ENCODE measurements around the gene OSBPL9.
"Not testable (repeated sequence)": the region's sequence is repeated elsewhere in the genome, so short reads cannot be mapped to it uniquely, and the experiment has no call there.

Gene OSBPL9

DNA sequence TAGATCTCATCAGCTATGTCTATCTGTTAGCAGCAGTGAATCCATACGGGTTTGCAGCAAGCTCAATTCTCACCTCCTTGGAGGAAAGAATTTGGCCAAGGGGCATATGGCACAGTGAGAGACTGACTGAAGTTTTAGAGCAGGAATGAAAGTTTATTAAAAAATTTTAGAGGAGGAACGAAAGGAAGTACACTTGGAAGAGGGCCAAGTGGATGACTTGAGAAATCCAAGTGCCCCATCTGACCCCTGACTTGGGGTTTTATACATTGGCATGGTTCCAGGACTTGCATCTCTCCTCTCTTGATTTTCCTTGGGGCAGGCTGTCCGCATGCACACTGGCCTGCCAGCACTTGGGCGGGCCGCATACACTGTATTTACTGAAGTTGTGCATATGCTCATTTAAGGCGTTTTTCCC lies 9.2 kb upstream of the OSBPL9 start:
- DNase-seq (ENCODE audit: low read depth in 1 of 2, low spot score in 1 of 2) = no peak

DNA sequence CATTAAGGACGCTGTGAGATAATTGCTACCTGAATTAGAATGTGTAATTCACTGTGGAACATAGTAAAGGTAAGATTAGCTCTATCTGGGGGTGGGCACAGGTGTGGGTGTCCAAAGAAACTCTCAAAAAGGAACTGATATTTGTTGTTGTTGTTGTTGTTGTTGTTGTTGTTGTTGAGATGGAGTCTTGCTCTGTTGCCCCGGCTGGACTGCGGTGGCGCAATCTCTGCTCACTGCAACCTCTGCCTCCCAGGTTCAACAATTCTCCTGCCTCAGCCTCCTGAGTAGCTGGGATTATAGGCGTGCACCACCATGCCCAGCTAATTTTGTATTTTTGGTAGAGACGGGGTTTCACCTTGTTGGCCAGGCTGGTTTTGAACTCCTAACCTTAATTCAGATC lies 6.8 kb upstream of the OSBPL9 start:
- not testable (repeated sequence) for DNase-seq (ENCODE audit: low read depth in 1 of 2, low spot score in 1 of 2)

DNA sequence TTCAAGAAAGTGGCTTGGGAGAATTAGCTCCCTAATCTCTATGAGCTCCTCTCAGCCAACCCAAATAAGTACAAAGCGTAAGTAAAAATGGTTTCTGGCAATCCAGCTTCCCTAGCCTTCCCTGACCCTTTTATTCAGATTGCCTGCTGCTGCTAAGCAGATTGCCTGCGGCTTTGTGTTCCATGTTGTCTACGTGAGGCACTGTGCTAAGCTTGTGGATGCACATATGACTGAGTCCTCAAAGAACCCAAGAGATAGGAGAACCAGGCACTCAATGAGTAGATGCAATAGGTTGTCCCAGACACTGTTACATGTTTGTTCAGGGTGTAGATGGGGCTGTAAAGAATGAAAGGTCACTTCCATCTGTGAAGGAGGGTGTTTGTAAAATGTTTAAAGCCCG lies 6.3 kb upstream of the OSBPL9 start:
- DNase-seq (ENCODE audit: low read depth in 1 of 2, low spot score in 1 of 2) = no peak

DNA sequence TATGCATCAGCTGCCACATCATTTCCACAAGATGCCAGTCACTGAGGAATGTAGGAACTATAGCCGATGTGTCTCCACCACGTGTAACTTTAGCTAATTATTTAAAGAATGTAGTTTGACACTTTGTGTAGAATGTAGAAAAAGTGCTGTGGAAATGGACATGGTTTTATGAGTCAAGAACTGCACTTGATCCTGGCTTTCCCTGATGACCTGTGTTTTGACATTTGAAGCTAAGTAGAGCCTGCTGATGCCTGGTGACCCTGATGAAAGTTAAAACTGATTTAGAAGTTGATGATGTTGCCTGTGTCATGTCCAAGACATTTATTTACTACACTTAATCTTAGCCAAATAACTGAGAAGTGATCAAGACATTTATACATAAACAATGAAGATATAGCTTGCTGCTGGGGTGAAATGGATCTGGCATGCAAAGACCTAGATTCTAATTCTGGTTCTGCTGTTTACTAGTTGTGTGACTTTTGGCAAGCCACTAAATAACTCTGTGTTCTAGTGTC lies 4.4 kb upstream of the OSBPL9 start:
- DNase-seq (ENCODE audit: low read depth in 1 of 2, low spot score in 1 of 2) = no peak

DNA sequence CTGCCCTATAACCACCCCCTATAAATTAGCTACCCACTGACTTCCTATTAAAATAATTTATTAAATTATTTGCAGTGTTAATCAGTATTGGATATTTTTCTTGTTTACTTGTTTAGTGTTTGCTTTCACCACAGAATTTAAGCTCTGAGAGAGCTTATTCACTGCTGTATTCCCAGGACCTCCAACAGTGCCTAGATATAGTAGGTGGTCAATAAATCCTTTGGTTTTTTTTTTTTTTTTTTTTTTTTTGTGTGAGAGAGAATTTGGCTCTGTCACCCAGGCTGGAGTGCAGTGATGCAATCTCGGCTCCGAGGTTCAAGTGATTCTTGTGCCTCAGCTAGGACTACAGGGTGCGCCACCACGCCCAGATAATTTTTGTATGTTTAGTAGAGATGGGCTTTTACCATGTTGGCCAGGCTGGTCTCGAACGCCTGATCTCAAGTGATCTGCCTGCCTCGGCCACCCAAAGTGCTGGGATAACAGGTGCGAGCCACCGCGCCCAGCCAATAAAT lies 1.1 kb upstream of the OSBPL9 start:
- DNase-seq (ENCODE audit: low read depth in 1 of 2, low spot score in 1 of 2) = no peak

DNA sequence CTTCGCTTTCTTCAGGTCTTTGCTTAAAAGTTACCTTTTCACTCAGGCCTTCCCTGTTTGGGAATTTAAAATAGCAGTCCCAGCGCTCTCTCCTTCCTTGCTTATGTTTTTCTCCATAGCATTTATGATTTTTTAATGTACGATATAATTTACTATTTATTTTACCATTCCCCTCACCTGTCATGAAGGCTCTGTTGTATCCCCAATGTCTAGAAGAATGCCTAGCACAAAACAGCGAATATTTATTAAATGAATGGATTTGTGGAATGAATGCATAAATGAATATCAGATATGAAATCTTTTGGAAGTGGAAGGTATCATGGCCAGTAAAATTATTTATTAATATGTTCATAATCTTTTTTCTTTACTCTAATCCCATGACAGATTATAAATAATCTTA lies 402 bp upstream of the OSBPL9 start:
- no peak for DNase-seq (ENCODE audit: low read depth in 1 of 2, low spot score in 1 of 2)

DNA sequence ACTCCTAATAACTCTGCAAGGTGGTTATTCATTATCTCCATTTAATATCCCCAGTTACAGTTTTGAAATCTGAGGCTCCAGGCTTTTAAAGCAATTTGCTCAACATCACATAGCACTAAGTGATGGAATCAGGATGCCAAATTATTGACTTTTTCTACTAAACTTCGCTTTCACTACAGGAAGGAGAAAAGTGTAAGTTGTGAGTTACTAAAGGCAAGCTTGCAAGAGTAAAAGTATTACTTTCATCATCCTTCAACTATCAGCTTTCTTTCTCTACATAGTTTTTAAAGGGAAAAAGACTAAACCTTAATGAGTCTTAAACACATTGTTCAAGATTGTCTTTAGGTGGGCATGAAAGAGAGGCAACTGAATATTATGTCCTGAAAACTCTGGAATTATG lies 1.8 kb downstream of the OSBPL9 start:
- no peak for DNase-seq (ENCODE audit: low read depth in 1 of 2, low spot score in 1 of 2)

DNA sequence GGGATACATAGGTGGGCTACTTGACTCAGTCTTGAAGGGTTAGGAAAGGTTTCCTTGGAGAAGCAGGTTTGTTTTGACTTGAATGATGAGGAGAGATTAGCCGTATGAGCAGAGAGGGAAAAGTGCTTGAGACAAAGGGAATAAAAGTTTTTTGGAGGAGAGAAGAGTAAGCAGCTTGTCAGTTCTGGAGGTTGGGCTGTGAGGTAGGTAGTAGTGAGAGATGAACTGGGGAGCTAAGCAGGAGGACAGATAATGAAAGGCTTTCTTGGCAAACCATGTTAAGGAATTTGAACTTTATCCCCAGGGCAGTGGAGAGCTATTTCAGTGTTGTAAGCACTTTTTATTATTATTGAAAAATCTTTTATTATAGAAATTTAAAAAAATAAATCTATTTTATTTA lies 3.6 kb downstream of the OSBPL9 start:
- DNase-seq (ENCODE audit: low read depth in 1 of 2, low spot score in 1 of 2) = no peak

DNA sequence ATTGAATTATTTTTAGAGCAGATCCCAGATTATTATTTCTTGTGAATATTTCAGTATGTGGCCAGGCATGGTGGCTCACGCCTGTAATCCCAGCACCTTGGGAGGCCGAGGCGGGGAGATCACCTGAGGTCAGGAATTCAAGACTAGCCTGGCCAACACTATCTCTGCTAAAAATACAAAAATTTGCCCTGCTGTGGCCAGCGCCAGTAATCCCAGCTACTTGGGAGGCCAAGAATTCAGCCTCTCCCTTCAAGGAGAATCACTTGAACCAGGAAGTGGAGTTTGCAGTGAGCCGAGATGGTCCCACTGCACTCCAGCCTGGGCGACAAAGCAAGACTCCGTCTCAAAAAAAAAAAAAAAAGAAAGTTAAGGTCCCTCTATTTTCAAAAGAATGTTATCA lies 4.3 kb downstream of the OSBPL9 start:
- DNase-seq (ENCODE audit: low read depth in 1 of 2, low spot score in 1 of 2) = no peak

DNA sequence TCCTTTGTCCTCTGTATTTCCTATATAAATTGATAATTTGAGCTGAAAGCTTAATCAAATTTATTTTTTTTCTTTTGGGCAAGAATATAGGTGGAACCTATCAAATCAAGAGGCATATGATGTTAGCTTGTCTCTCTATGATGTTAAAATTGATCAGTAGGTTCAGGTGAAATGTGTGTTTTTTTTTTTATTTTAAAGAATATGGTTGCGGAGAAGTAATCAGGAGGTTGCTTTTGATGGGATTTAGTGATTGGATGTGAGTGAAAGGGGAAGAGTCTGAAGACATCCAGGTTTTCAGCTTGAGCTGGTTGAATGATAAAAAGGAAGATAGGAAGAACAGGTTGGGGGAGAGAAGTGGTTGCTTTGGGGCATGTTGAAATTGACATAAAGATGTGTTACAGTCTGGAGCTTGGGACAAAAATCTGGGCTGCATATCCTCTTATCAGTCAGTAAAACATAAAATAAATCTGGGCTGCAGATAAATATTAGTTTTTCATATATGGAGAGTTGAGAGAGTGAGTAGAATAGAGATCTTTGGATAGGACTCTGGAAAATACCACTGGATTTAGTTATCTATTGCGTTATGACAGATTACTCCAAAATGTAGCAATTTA lies 5.1 kb downstream of the OSBPL9 start:
- no peak for DNase-seq (ENCODE audit: low read depth in 1 of 2, low spot score in 1 of 2)

DNA sequence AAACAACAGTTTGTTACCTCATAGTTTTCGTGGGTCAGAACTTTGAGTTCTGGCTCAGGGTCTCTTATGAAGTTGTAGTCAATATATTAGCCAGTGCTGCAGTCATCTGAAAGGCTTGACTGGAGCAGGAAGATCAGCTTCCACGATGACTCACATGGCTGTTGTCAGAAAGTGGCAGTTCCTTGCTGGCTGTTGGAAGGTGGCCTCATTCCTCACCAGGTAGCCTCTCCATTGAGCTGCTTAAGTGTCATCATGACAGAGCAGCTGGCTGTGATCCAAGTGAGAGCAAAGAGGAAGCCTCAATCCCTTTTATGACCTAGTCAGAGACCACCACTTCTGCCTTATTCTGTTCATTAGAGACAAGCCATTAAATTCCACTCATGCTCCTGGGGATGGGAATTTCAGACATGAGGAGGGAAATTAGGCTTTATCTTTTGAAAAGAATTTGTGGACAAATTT lies 5.6 kb downstream of the OSBPL9 start:
- DNase-seq (ENCODE audit: low read depth in 1 of 2, low spot score in 1 of 2) = no peak

DNA sequence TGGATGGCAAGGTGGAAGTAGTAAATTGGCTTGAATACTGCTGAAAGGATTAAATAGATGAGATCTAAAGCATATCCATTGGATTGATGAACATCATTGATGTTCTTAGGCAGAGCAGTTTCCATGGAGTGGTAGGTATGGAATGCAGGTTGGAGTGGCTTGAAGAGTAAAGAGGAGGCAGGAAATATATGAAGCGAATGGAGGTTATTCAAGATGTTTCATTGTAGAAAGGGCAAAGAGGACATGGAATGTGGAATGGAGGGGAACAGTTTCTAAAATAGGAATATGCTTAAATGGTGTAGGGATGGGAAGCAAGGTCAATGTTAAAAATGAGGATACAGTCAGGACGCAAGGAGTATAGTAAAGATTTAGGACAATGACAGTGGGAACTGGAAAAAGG lies 6.1 kb downstream of the OSBPL9 start:
- no peak for DNase-seq (ENCODE audit: low read depth in 1 of 2, low spot score in 1 of 2)

DNA sequence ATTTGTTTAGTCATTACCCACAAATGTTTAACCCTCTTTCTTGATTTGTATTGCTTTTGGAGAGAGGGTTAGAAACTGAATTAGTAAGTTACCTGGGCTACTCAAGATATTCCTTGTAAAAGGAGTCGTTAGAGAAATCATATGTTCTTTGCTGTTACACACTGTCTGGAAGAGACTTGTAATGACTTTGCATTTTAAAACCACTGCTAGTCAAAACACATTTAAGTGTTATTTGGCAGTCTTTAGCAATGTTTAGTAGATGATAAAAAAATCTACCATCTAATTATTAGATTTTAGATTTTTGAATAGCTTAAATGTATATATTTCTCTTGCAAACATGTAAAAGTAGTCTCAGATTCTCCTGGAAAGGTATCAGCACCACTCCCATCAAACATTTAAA lies 6.6 kb downstream of the OSBPL9 start:
- DNase-seq (ENCODE audit: low read depth in 1 of 2, low spot score in 1 of 2) = no peak

DNA sequence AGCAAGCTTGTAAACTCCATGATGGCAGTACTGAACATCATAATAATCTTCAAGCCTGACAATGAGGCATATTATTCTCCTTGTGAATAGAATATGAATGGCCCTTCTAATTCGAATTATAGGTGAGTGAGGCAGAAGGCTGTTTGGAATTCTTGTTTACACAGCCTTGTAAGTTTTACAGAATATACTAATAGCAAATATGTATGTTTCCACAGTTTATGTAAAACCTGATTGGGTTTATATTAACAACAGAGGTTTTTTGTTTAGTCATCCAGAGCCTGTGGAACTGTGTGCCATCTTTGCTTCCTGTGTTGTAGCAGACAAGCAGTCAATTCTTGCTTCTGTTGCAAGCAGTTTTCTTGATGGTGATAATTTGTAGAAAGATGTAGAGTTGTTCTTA lies 8.0 kb downstream of the OSBPL9 start:
- DNase-seq (ENCODE audit: low read depth in 1 of 2, low spot score in 1 of 2) = no peak

DNA sequence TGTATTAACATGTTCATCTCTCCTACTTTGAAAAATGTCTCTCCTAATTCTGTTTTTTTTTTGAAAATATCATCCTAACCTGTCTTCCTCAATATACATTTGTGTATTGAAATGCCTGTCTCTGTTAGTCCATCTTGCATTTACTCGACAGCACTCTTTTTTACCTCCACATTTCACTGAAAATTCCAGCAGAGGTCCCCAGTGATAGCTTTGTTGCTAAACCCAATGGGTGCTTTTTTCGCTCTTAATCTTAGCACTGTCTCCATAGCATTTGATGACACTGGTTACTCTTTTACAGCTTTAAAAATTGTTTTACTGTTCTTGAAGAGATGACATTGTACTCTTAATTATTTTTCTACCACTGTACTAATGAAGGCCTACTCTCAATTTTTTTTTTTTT lies 10.8 kb downstream of the OSBPL9 start:
- DNase-seq (ENCODE audit: low read depth in 1 of 2, low spot score in 1 of 2) = no peak

DNA sequence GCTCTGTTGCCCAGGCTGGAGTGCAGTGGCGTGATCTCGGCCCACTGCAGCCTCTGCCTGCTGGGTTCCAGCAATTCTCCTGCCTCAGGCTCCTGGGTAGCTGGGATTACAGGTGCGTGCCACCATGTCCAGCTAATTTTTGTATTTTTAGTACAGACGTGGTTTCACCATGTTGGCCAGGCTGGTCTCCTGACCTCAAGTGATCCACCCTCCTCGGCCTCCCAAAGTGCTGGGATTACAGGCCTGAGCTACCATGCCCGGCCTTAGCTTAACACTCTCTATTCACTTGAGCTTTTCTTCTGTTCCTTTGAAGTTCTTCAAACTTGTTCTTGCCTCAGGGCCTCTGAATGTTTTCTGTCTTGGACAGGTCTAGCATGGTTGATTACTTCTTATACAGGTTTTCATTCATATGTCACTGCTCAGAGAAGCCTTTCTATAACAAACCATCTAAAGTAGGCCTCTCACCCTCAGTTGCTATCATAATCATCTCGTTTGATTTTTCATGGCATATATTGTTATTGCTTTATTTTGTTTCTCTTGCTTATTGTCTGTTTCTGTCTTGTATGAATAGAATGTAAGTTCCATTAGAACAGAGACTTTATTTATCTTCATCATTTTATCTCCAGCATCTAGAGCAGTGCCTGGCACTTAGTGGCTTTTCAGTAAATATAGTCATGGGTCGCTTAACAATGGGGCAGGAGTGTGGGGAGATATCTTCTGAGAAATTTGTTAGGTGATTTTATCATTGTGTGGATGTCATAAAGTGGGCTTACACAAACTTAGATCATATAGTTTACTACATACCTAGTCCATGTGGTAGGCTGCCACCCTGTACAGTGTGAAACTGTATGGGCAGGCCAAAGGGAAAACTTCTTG lies 12.1 kb downstream of the OSBPL9 start:
- no peak for DNase-seq (ENCODE audit: low read depth in 1 of 2, low spot score in 1 of 2)

DNA sequence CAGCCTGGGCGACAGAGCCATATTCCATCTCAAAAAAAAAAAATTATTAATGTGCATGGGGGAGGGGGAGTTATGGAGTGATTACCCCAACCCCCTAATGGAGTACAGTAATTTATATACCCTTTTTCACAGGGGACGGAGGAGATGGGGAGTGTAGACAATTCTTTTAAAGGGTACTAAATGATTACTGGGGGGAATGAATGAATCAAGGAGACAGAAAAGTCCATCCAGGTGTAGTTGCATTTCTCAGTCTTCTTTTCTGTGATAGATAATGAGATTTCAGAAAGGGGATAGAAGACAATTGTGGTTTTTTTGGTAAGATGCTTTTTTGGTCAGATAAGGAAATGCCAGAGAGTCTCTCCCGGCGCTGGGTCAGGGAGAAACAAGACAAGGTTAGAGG lies 13.0 kb downstream of the OSBPL9 start:
- no peak for DNase-seq (ENCODE audit: low read depth in 1 of 2, low spot score in 1 of 2)

DNA sequence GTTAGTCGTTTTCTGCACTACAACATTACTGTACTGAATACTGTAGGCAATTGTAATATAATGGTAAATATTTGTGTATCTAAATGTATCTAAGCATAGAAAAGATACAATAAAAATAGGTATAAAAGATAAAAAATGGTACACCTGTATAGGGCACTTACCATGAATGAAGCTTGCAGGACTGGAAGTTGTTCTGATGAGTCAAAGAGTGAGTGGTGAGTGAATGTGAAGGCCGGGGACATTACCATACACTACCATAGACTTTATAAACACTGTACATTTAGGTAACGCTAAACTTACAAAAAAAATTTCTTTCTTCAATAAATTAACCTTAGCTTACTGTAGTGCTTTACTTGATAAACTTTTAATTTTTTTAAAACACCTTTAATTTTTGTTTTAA lies 13.5 kb downstream of the OSBPL9 start:
- DNase-seq (ENCODE audit: low read depth in 1 of 2, low spot score in 1 of 2) = no peak

DNA sequence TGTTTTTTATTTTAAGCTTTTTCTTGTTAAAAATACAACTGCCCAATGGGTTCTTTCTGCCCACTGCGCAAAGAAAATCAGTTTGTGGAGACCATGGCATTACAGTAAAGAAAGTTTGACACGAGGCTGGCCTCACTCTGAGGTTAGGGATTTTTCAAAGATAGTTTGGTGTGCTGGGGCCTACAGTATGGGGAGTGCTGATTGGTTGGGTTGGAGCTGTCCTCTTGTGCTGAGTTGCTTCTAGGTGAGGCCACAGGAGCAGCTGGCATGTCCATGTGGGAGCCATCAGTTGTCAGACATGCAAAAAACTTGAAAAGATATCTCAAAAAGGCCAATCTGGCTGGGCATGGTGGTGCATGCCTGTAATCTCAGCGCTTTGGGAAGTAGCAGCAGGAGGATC lies 14.0 kb downstream of the OSBPL9 start:
- no peak for DNase-seq (ENCODE audit: low read depth in 1 of 2, low spot score in 1 of 2)

DNA sequence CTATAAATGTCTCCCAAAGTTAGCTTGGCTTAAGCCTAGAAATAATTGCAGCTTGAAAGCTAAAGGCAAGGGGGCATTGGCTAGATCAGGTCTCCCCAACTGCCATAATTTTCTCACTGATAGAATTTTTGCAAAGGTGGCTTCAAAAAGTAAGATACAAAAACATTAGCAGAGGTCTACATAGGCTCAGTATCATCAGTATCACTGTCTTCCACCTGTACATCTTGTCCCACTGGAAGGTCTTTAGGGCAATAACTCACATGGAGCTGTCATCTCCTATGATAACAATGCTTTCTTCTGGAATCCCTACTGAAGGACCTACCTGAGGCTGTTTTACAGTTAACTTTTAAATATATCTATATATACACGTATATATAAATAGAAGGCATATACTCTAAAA lies 14.9 kb downstream of the OSBPL9 start:
- no peak for DNase-seq (ENCODE audit: low read depth in 1 of 2, low spot score in 1 of 2)

DNA sequence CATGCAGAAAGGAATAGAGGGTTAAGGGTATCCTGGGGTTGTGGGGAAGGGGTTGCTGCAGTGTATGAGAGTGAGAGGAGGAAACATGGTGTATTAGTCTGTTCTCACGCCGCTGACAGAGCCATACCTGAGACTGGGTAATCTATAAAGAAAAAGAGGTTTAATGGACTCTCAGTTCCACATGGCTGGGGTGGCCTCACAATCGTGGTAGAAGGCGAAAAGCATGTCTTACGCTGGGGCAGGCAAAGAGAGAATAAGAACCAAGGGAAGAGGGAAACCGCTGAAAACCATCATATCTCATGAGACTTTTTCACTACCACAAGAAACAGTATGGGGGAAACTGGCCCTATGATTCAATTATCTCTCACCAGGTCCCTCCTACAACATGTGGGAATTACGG lies 17.7 kb downstream of the OSBPL9 start:
- no peak for DNase-seq (ENCODE audit: low read depth in 1 of 2, low spot score in 1 of 2)

DNA sequence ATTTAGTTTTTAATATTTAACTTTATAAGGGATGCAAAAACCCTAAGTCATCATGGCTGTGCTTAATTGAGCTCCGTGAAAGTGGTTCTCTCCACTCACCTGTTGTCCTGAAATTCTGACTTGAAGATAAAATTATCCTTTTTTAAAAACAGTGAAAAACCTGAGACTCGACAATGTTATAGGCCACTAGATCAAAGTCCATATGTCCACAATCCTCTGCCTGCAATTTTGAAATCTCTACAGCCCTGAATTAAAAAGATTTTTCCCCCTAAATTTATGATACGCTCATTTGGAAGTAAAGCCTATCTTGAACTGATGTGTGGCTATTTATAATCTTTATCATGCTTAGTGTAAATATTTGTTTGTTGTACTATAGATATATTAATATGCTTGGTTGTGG lies 18.7 kb downstream of the OSBPL9 start:
- DNase-seq (ENCODE audit: low read depth in 1 of 2, low spot score in 1 of 2) = no peak
